Measurements from ENCODE around the gene NAGLU.

Gene NAGLU

GRCh38 chr17:42571435-42572225 lies 35.6 kb downstream of the NAGLU start:
- no peak for DNase-seq (ENCODE audit: insufficient read length, low spot score)
- no peak for FAIRE-seq
- no peak for TF ChIP-seq POLR2A (IDR thresholded peaks at IDR 0.05; ENCODE audit: low read depth, low read length)

GRCh38 chr17:42573095-42573494 lies 37.1 kb downstream of the NAGLU start:
- FAIRE-seq (no peak), DNase-seq (ENCODE audit: insufficient read length, low spot score) (no peak)
- TF ChIP-seq POLR2A (IDR thresholded peaks at IDR 0.05; ENCODE audit: low read depth, low read length): no peak

- TF ChIP-seq POLR2A (IDR thresholded peaks at IDR 0.05; ENCODE audit: low read depth, low read length): no peak
- FAIRE-seq (no peak), DNase-seq (ENCODE audit: insufficient read length, low spot score) (no peak)
These were observed 38.4 kb downstream of the NAGLU start for GRCh38 chr17:42574463-42574862.

- TF ChIP-seq POLR2A (IDR thresholded peaks at IDR 0.05; ENCODE audit: low read depth, low read length): no peak
- FAIRE-seq: no peak
- peak; percentile 43 for DNase-seq (ENCODE audit: insufficient read length, low spot score)
These were observed 41.1 kb downstream of the NAGLU start for GRCh38 chr17:42577140-42577531.

- FAIRE-seq (no peak), DNase-seq (ENCODE audit: insufficient read length, low spot score) (peak; percentile 89)
- TF ChIP-seq POLR2A (IDR thresholded peaks at IDR 0.05; ENCODE audit: low read depth, low read length): peak; percentile 78
These were observed 41.7 kb downstream of the NAGLU start, which contains the start of gene PSMC3IP for GRCh38 chr17:42577532-42578281. Gene PSMC3IP, minus strand, starts transcription at chr17:42577729. Its CDS starts 43 bp downstream, at chr17:42577686.

- peak; percentile 75 for DNase-seq (ENCODE audit: insufficient read length, low spot score)
- FAIRE-seq: no peak
- TF ChIP-seq POLR2A (IDR thresholded peaks at IDR 0.05; ENCODE audit: low read depth, low read length): no peak
These were observed 42.3 kb downstream of the NAGLU start for GRCh38 chr17:42578282-42578869.

GRCh38 chr17:42579794-42580551 lies 43.9 kb downstream of the NAGLU start:
- TF ChIP-seq POLR2A (IDR thresholded peaks at IDR 0.05; ENCODE audit: low read depth, low read length): no peak
- FAIRE-seq (no peak), DNase-seq (ENCODE audit: insufficient read length, low spot score) (no peak)

GRCh38 chr17:42581744-42582270 lies 45.8 kb downstream of the NAGLU start:
- no peak for TF ChIP-seq POLR2A (IDR thresholded peaks at IDR 0.05; ENCODE audit: low read depth, low read length)
- no peak for DNase-seq (ENCODE audit: insufficient read length, low spot score)
- FAIRE-seq: no peak

GRCh38 chr17:42584880-42585279 lies 48.8 kb downstream of the NAGLU start:
- DNase-seq (ENCODE audit: insufficient read length, low spot score) (no peak), FAIRE-seq (no peak)
- TF ChIP-seq POLR2A (IDR thresholded peaks at IDR 0.05; ENCODE audit: low read depth, low read length): 0 out of 2 replicates have a peak, but pooled peaks have one; percentile 8

GRCh38 chr17:42585353-42585752 lies 49.3 kb downstream of the NAGLU start:
- TF ChIP-seq POLR2A (IDR thresholded peaks at IDR 0.05; ENCODE audit: low read depth, low read length): no peak
- FAIRE-seq (no peak), DNase-seq (ENCODE audit: insufficient read length, low spot score) (no peak)

- no peak for FAIRE-seq
- no peak for TF ChIP-seq POLR2A (IDR thresholded peaks at IDR 0.05; ENCODE audit: low read depth, low read length)
- DNase-seq (ENCODE audit: insufficient read length, low spot score): no peak
These were observed 50.6 kb downstream of the NAGLU start for GRCh38 chr17:42586514-42587230.

GRCh38 chr17:42590886-42591285 lies 54.8 kb downstream of the NAGLU start:
- no peak for DNase-seq (ENCODE audit: insufficient read length, low spot score)
- no peak for FAIRE-seq
- no peak for TF ChIP-seq POLR2A (IDR thresholded peaks at IDR 0.05; ENCODE audit: low read depth, low read length)

GRCh38 chr17:42591411-42591810 lies 55.4 kb downstream of the NAGLU start:
- DNase-seq (ENCODE audit: insufficient read length, low spot score) (no peak), FAIRE-seq (no peak)
- no peak for TF ChIP-seq POLR2A (IDR thresholded peaks at IDR 0.05; ENCODE audit: low read depth, low read length)

Measured in H54 (cell line).